Endodermal cell (in vitro differentiated cells): ENCODE results near the gene SPPL2C. TPM values are rescaled to one million over a fixed set of nuclear protein-coding genes. Genes with fewer than 3 reads are reported as not detected.

ENCODE experiments used
- DNase-seq: peaks from one replicate; pipeline ENCODE4 v3.0.0-alpha.2; 2017
- H3K27ac ChIP-seq: 2 replicates; pipeline ENCODE4 v1.5.1; 2013; ENCODE audit warnings: mild to moderate bottlenecking, low read depth, low read length, moderate library complexity
- H3K27me3 ChIP-seq: 2 replicates; pipeline ENCODE4 v1.6.1; 2013; ENCODE audit warnings: mild to moderate bottlenecking, low read length, moderate library complexity; ENCODE audit not compliant: insufficient read depth, control insufficient read depth, poor library complexity, severe bottlenecking
- H3K36me3 ChIP-seq: 2 replicates; pipeline ENCODE4 v1.7.0; 2013; ENCODE audit warnings: mild to moderate bottlenecking, low read length, moderate library complexity; ENCODE audit not compliant: control insufficient read depth, insufficient read depth
- H3K4me1 ChIP-seq: one replicate; pipeline ENCODE4 v1.7.0; 2013; ENCODE audit warnings: low read length; ENCODE audit not compliant: control insufficient read depth, insufficient read depth
- H3K4me3 ChIP-seq: 2 replicates; pipeline ENCODE4 v1.5.1; 2013; ENCODE audit warnings: mild to moderate bottlenecking, low read length, moderate library complexity
- H3K9ac ChIP-seq: 2 replicates; pipeline ENCODE4 v1.6.1; 2013; ENCODE audit warnings: mild to moderate bottlenecking, low read length, moderate library complexity; ENCODE audit not compliant: poor library complexity, severe bottlenecking; ENCODE audit errors: extremely low read depth
- H3K9me3 ChIP-seq: 2 replicates; pipeline ENCODE4 v1.6.1; 2013; ENCODE audit warnings: mild to moderate bottlenecking, low read length, moderate library complexity; ENCODE audit not compliant: control insufficient read depth
- H3K27ac Mint-ChIP-seq: 2 replicates; pipeline ENCODE4 v1.8.0; 2020; ENCODE audit warnings: mixed read lengths
- H3K27me3 Mint-ChIP-seq: 2 replicates; pipeline ENCODE4 v1.8.0; 2021; ENCODE audit warnings: mild to moderate bottlenecking, mixed read lengths; ENCODE audit not compliant: insufficient read depth
- H3K36me3 Mint-ChIP-seq: 2 replicates; pipeline ENCODE4 v1.8.0; 2020; ENCODE audit warnings: low read depth, mixed read lengths
- H3K4me1 Mint-ChIP-seq: 2 replicates; pipeline ENCODE4 v1.8.0; 2020; ENCODE audit warnings: mixed read lengths
- H3K4me3 Mint-ChIP-seq: 2 replicates; pipeline ENCODE4 v1.8.0; 2020; ENCODE audit warnings: mild to moderate bottlenecking, moderate library complexity, mixed read lengths
- H3K9me3 Mint-ChIP-seq: 2 replicates; pipeline ENCODE4 v1.8.0; 2020; ENCODE audit warnings: mild to moderate bottlenecking, mixed read lengths
- WGBS, 2 experiments: methylation state at CpG; one replicate each; pipeline versions ENCODE4 v1.1.5 to v1.1.7; 2013; ENCODE audit warnings: missing lambda C conversion rate in 2 of 2, mixed read lengths in 1 of 2; ENCODE audit not compliant: insufficient coverage in 1 of 2, insufficient read length in 1 of 2; 5-methylcytosine and 5-hydroxymethylcytosine counted together
- total RNA-seq, 2 donors: library from RNA; stranded (reverse); fragmentation: NEBNext Ultra II Directional in 1 of 2; extraction: Animal tissue kit (Norgen Biotek cat#: 25700) in 1 of 2; gene quantifications; 2 replicates in 1 of 2; 3 replicates in 1 of 2; pipeline ENCODE4 v1.2.1, GENCODE V29; 2021
- TF ChIP-seq, protein P1 (sequence below): fragments of 200-600 bp; sonication (generic); conservative IDR thresholded peaks from 2 replicates; pipeline ENCODE4 v1.5.0; 2021; ENCODE audit warnings: antibody characterized with exemption, mild to moderate bottlenecking

Gene SPPL2C
- total RNA-seq, 2 donors from 2014 or later: not detected

DNA sequence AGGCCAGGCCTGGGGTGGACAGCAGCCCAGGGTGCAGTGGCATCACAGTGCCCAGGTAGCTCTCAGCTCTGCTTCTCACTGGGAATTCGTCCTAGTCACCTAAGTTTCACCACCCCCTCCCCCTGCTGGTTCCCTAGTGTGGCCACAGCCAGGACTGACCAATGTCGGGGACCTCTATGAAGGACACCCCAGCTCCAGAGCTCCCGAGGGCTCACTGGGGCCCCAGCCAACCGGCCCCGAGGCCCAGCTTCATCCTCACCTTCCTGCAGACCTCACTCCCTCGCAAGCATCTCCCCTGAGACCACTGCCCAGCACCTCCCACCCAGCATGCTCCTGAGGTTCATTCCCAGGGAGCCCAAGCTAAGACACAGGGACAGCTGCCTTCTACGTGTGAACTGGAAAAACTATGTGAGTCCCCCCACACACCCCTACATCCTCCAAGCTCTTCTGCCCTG is 4.9 kb downstream of the SPPL2C start:
- Histone ChIP-seq H3K9ac (no peak overlapping the region), H3K36me3 (no peaks in the 10 kb centered on the region), H3K9me3 (no peaks in the 10 kb centered on the region), H3K27ac (no peak overlapping the region), H3K27me3 (peaks cover 14% of the 10 kb centered on the region), H3K4me3 (no peak overlapping the region), H3K4me1 (no peaks in the 10 kb centered on the region)
- 80% methylated on average over 7 of the region's 7 CpGs; no CpG with 5 or more reads in 1 of the 2 experiments for WGBS, 2 experiments
- Mint-ChIP-seq H3K36me3 (no peaks in the 10 kb centered on the region), H3K9me3 (no peaks in the 10 kb centered on the region), H3K4me3 (no peak overlapping the region), H3K27ac (no peak overlapping the region), H3K4me1 (no peaks in the 10 kb centered on the region), H3K27me3 (peaks cover 11% of the 10 kb centered on the region)
- no peak for DNase-seq
- TF ChIP-seq, protein P1, sequence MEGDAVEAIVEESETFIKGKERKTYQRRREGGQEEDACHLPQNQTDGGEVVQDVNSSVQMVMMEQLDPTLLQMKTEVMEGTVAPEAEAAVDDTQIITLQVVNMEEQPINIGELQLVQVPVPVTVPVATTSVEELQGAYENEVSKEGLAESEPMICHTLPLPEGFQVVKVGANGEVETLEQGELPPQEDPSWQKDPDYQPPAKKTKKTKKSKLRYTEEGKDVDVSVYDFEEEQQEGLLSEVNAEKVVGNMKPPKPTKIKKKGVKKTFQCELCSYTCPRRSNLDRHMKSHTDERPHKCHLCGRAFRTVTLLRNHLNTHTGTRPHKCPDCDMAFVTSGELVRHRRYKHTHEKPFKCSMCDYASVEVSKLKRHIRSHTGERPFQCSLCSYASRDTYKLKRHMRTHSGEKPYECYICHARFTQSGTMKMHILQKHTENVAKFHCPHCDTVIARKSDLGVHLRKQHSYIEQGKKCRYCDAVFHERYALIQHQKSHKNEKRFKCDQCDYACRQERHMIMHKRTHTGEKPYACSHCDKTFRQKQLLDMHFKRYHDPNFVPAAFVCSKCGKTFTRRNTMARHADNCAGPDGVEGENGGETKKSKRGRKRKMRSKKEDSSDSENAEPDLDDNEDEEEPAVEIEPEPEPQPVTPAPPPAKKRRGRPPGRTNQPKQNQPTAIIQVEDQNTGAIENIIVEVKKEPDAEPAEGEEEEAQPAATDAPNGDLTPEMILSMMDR: no peak

- Mint-ChIP-seq H3K27me3 (peaks cover 12% of the 10 kb centered on the region), H3K27ac (no peak overlapping the region), H3K4me1 (no peaks in the 10 kb centered on the region), H3K4me3 (no peak overlapping the region), H3K36me3 (no peaks in the 10 kb centered on the region), H3K9me3 (no peaks in the 10 kb centered on the region)
- H3K9ac ChIP-seq: no peak overlapping the region
- H3K27me3 ChIP-seq: peaks cover 14% of the 10 kb centered on the region
- 89 to 94% methylated on average over 2 to 4 of the region's 4 CpGs for WGBS, 2 experiments
- no peaks in the 10 kb centered on the region for H3K36me3 ChIP-seq
- TF ChIP-seq, protein P1: no peak
- no peak for DNase-seq
- no peaks in the 10 kb centered on the region for H3K4me1 ChIP-seq
- no peak overlapping the region for H3K4me3 ChIP-seq
- no peaks in the 10 kb centered on the region for H3K9me3 ChIP-seq
- no peak overlapping the region for H3K27ac ChIP-seq
Observed at GRCh38 chr17:45850011-45850410, 5.3 kb downstream of the SPPL2C start.

- Histone ChIP-seq H3K27me3 (peaks cover 18% of the 10 kb centered on the region), H3K27ac (no peak overlapping the region), H3K9ac (no peak overlapping the region), H3K36me3 (no peaks in the 10 kb centered on the region), H3K4me1 (no peaks in the 10 kb centered on the region), H3K9me3 (no peaks in the 10 kb centered on the region), H3K4me3 (no peak overlapping the region)
- Mint-ChIP-seq H3K36me3 (no peaks in the 10 kb centered on the region), H3K27me3 (peaks cover 14% of the 10 kb centered on the region), H3K4me3 (no peak overlapping the region), H3K9me3 (no peaks in the 10 kb centered on the region), H3K4me1 (no peaks in the 10 kb centered on the region), H3K27ac (no peak overlapping the region)
- TF ChIP-seq, protein P1: no peak
- no peak for DNase-seq
- WGBS, 2 experiments: 81 to 90% methylated on average over 3 to 5 of the region's 5 CpGs
Observed at GRCh38 chr17:45850468-45850867, 5.8 kb downstream of the SPPL2C start.
